ENCODE measurements around the gene USP33. TPM values are rescaled to one million over a fixed set of nuclear protein-coding genes. Genes with fewer than 3 reads are reported as not detected.

Gene USP33
- polyA plus RNA-seq, 3 donors, result 33.5 to 43.8 (median 34.9) TPM

DNA sequence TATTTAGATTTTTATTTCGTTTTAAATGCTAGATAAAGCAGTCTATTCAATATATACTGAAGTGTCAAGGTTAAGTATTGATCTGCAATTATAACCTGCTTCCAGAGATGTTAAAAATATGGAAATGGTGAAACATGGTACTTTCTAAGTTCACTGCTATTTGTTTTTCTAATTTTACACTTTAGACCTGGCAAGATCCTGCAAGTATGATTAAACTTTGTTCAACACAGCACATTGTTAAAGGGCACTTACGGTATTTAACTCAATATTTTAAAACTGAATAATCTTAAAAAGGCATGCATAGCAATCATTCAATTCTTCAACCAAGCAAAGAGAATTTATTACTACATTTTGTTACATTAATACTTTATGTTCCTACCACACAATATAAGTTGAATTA is 41.5 kb downstream of the USP33 start:
- H3K36me3 Mint-ChIP-seq, result peaks cover 78 to 95% of the 10 kb centered on the region in 2 donors
- intact Hi-C loops (cut with micrococcal nuclease), result no loop called here
- H3K36me3 ChIP-seq (replicated peaks in 1 of 2; ENCODE audit: control insufficient read depth in 1 of 2, insufficient read depth in 2 of 2, low read length in 2 of 2), result peaks cover 89 to 100% of the 10 kb centered on the region in 2 donors

DNA sequence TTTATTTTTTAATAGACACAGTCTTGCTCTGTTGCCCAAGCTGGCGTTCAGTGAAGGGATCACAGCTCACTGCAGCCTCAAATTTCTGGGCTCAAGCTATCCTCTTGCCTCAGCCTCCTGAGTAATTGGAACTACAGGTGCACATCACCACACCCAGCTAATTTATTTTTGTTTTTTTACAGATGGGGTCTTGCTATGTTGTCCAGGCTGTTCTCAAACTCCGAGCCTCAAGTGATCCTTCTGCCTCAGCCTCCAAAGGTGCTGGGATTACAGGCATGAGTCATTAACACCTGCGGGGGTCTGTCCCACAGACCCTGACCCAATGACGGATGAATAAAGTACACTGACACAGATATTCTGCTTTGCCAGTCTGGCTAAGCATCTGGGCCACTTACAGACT is 43.6 kb downstream of the USP33 start:
- H3K79me2 ChIP-seq (ENCODE audit: insufficient read depth, low read length), result no peaks in the 10 kb centered on the region
- H3K36me3 ChIP-seq (replicated peaks in 1 of 2; ENCODE audit: control insufficient read depth in 1 of 2, insufficient read depth in 2 of 2, low read length in 2 of 2), result peaks cover 91 to 100% of the 10 kb centered on the region in 2 donors
- H3K4me2 ChIP-seq (replicated peaks; ENCODE audit: extremely low read depth, low read length, poor library complexity, severe bottlenecking), result no peak overlapping the region
- no peak for DNase-seq
- no peak overlapping the region for H2AFZ ChIP-seq (ENCODE audit: insufficient read depth, low read depth, low read length, poor library complexity, severe bottlenecking)
- no peak overlapping the region for H3K9ac ChIP-seq (ENCODE audit: insufficient read depth, low read length, poor library complexity, severe bottlenecking)
- intact Hi-C loops (cut with micrococcal nuclease), result no loop called here
- Mint-ChIP-seq H3K9me3 (no peaks in the 10 kb centered on the region), H3K36me3 (peaks cover 75 to 95% of the 10 kb centered on the region in 2 donors), H3K4me3 (no peak overlapping the region), H3K27me3 (ENCODE audit: low read depth in 3 of 3) (peaks cover 0 to 2% (median 0%) of the 10 kb centered on the region in 3 donors), H3K27ac (no peak overlapping the region), H3K4me1 (no peaks in the 10 kb centered on the region)
- no peaks in the 10 kb centered on the region for H3K27me3 ChIP-seq (ENCODE audit: control insufficient read depth in 2 of 2, insufficient read depth in 2 of 2, low read length in 2 of 2)
- no peaks in the 10 kb centered on the region for H3K4me1 ChIP-seq (ENCODE audit: control insufficient read depth in 1 of 2, insufficient read depth in 2 of 2, low read length in 2 of 2)
- TF ChIP-seq, protein P1, sequence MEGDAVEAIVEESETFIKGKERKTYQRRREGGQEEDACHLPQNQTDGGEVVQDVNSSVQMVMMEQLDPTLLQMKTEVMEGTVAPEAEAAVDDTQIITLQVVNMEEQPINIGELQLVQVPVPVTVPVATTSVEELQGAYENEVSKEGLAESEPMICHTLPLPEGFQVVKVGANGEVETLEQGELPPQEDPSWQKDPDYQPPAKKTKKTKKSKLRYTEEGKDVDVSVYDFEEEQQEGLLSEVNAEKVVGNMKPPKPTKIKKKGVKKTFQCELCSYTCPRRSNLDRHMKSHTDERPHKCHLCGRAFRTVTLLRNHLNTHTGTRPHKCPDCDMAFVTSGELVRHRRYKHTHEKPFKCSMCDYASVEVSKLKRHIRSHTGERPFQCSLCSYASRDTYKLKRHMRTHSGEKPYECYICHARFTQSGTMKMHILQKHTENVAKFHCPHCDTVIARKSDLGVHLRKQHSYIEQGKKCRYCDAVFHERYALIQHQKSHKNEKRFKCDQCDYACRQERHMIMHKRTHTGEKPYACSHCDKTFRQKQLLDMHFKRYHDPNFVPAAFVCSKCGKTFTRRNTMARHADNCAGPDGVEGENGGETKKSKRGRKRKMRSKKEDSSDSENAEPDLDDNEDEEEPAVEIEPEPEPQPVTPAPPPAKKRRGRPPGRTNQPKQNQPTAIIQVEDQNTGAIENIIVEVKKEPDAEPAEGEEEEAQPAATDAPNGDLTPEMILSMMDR (IDR thresholded peaks at IDR 0.05), result no peak
- no peak overlapping the region for H3K27ac ChIP-seq (ENCODE audit: low read depth in 1 of 2, low read length in 2 of 2)
- H4K20me1 ChIP-seq (ENCODE audit: insufficient read depth, low read length), result no peaks in the 10 kb centered on the region
- H3K9me3 ChIP-seq (replicated peaks in 1 of 2; ENCODE audit: control insufficient read depth in 1 of 2, insufficient read depth in 1 of 2, low read length in 2 of 2), result no peaks in the 10 kb centered on the region
- H3K4me3 ChIP-seq (replicated peaks in 1 of 3; ENCODE audit: low read depth in 2 of 3, low read length in 3 of 3), result no peak overlapping the region
- WGBS (ENCODE audit: insufficient coverage), result 100% methylated on average over 4 of the region's 4 CpGs

More for the DNA sequence above, 41.5 kb downstream of the USP33 start:
- no CpG with 5 or more reads among the region's 2 CpGs for WGBS (ENCODE audit: insufficient coverage)
- Mint-ChIP-seq H3K4me3 (no peak overlapping the region), H3K27me3 (ENCODE audit: low read depth in 3 of 3) (no peaks in the 10 kb centered on the region), H3K9me3 (no peaks in the 10 kb centered on the region), H3K27ac (no peak overlapping the region), H3K4me1 (no peaks in the 10 kb centered on the region)
- H4K20me1 ChIP-seq (ENCODE audit: insufficient read depth, low read length), result no peaks in the 10 kb centered on the region
- no peak overlapping the region for H3K27ac ChIP-seq (ENCODE audit: low read depth in 1 of 2, low read length in 2 of 2)
- H3K9ac ChIP-seq (ENCODE audit: insufficient read depth, low read length, poor library complexity, severe bottlenecking), result no peak overlapping the region
- no peak overlapping the region for H3K4me3 ChIP-seq (replicated peaks in 1 of 3; ENCODE audit: low read depth in 2 of 3, low read length in 3 of 3)
- TF ChIP-seq, protein P1 (IDR thresholded peaks at IDR 0.05), result no peak
- DNase-seq, result no peak
- H3K4me1 ChIP-seq (ENCODE audit: control insufficient read depth in 1 of 2, insufficient read depth in 2 of 2, low read length in 2 of 2), result no peaks in the 10 kb centered on the region
- no peaks in the 10 kb centered on the region for H3K79me2 ChIP-seq (ENCODE audit: insufficient read depth, low read length)
- H3K4me2 ChIP-seq (replicated peaks; ENCODE audit: extremely low read depth, low read length, poor library complexity, severe bottlenecking), result no peak overlapping the region
- no peak overlapping the region for H2AFZ ChIP-seq (ENCODE audit: insufficient read depth, low read depth, low read length, poor library complexity, severe bottlenecking)
- no peaks in the 10 kb centered on the region for H3K27me3 ChIP-seq (ENCODE audit: control insufficient read depth in 2 of 2, insufficient read depth in 2 of 2, low read length in 2 of 2)
- H3K9me3 ChIP-seq (replicated peaks in 1 of 2; ENCODE audit: control insufficient read depth in 1 of 2, insufficient read depth in 1 of 2, low read length in 2 of 2), result no peaks in the 10 kb centered on the region

All from CD14-positive monocyte (primary cell).